ENCODE data around the gene KRTAP15-1. TPM values are rescaled to one million over a fixed set of nuclear protein-coding genes. Genes with fewer than 3 reads are reported as not detected.

KRTAP15-1 gene
- total and polyA plus RNA-seq, 2 of the 13 experiments (the other 11 are each of a cell fraction or from before 2014, with no cell fraction given), result not detected

DNA sequence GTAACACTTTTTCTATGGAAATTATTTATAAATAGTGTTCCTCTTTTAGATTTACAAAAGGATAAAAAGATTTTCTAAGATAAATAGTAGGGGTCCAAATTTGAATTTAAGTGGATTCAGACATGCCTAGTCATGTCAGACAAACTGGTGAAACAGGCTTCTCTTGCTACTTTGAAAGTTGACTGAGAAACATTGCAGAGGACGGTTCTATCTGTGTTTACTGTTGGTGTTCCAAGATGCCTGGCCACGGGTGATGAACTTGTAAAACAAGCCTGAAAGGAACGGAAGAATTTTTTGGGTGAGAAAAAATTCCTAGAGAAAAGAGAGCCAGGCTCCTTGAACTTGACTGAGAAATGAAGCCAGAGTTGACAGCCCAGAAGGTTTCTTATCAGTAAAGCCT, 37.9 kb downstream of the KRTAP15-1 start (continued):
- TF ChIP-seq, protein P1, sequence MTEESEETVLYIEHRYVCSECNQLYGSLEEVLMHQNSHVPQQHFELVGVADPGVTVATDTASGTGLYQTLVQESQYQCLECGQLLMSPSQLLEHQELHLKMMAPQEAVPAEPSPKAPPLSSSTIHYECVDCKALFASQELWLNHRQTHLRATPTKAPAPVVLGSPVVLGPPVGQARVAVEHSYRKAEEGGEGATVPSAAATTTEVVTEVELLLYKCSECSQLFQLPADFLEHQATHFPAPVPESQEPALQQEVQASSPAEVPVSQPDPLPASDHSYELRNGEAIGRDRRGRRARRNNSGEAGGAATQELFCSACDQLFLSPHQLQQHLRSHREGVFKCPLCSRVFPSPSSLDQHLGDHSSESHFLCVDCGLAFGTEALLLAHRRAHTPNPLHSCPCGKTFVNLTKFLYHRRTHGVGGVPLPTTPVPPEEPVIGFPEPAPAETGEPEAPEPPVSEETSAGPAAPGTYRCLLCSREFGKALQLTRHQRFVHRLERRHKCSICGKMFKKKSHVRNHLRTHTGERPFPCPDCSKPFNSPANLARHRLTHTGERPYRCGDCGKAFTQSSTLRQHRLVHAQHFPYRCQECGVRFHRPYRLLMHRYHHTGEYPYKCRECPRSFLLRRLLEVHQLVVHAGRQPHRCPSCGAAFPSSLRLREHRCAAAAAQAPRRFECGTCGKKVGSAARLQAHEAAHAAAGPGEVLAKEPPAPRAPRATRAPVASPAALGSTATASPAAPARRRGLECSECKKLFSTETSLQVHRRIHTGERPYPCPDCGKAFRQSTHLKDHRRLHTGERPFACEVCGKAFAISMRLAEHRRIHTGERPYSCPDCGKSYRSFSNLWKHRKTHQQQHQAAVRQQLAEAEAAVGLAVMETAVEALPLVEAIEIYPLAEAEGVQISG (CRISPR knock-in tag; IDR thresholded peaks at IDR 0.05), result no peak

DNA sequence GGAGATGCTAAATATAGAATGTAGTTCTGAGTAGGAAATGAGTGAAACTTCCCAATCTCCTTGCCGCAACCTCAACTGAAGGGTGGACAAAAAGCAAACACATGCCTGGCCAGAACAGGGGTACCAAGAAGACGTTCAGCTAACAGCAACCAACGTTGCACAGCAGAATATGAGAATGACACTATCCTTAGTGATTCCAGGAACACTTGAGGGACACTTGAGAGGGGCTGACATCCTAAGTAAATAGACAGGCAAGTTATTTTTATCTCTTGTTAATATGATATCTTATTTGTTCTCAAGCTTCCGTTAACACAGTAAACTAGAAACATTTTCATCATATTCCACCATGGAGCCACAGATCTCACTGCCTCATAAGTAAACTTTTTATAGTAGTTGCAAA, 39.2 kb downstream of the KRTAP15-1 start:
- Histone ChIP-seq H3K9ac (ENCODE audit: insufficient read depth, low read depth, low read length) (no peak overlapping the region), H4K20me1 (ENCODE audit: insufficient read depth, low read length) (no peaks in the 10 kb centered on the region), H3K27ac (ENCODE audit: extremely low read length, insufficient read depth, low read length) (no peak overlapping the region), H3K9me3 (ENCODE audit: low read length) (peaks cover 80% of the 10 kb centered on the region), H3K36me3 (replicated peaks in 1 of 2; ENCODE audit: control insufficient read depth in 1 of 2, insufficient read depth in 2 of 2, low read length in 2 of 2) (no peaks in the 10 kb centered on the region), H3K4me3 (replicated peaks in 1 of 3; ENCODE audit: insufficient read depth in 1 of 3, low read depth in 2 of 3, low read length in 3 of 3) (no peak overlapping the region), H3K27me3 (ENCODE audit: control insufficient read depth in 1 of 2, insufficient read depth in 2 of 2, low read length in 2 of 2) (no peaks in the 10 kb centered on the region), H2AFZ (ENCODE audit: low read length) (no peak overlapping the region), H3K4me2 (ENCODE audit: low read depth, low read length) (no peak overlapping the region), H3K4me1 (ENCODE audit: insufficient read depth, low read length) (no peaks in the 10 kb centered on the region), H3K79me2 (ENCODE audit: insufficient read depth, low read length) (no peaks in the 10 kb centered on the region)
- POLR2A ChIA-PET, result no interaction called here
- DNase-seq (ENCODE audit: low spot score) (no peak), ATAC-seq (no peak), FAIRE-seq (no peak)
- CTCF ChIA-PET (ENCODE audit: low intra/inter-chr PET ratio, low total read pairs), result no interaction called here
- WGBS (ENCODE audit: low lambda C conversion rate), result 22% methylated on average over 4 of the region's 4 CpGs
- intact Hi-C loops (cut with micrococcal nuclease; ENCODE audit: unreplicated experiment) (no loop called here), in situ Hi-C loops (cut with HindIII; ENCODE audit: extremely low pct_ligation_motif_present, low pct_unique_long_range_greater_than_20kb) (no loop called here)
- BruUV-seq (replicated peaks), result no TSS peak
- TF ChIP-seq FOXO1 (CRISPR knock-in tag; IDR thresholded peaks at IDR 0.05) (no peak), GPN1 (CRISPR knock-in tag; IDR thresholded peaks at IDR 0.05; ENCODE audit: borderline replicate concordance) (no peak), NFRKB (IDR thresholded peaks at IDR 0.05) (no peak), ATRX (CRISPR knock-in tag; IDR thresholded peaks at IDR 0.05; ENCODE audit: borderline replicate concordance) (no peak), ZNF329 (CRISPR knock-in tag; IDR thresholded peaks at IDR 0.05; ENCODE audit: low read depth) (no peak), BRCA1 (CRISPR knock-in tag; IDR thresholded peaks at IDR 0.05) (no peak), GFI1 (CRISPR knock-in tag; IDR thresholded peaks at IDR 0.05; ENCODE audit: borderline replicate concordance) (no peak), KLF15 (CRISPR knock-in tag; IDR thresholded peaks at IDR 0.05; ENCODE audit: borderline replicate concordance) (no peak), REXO4 (CRISPR knock-in tag; IDR thresholded peaks at IDR 0.05; ENCODE audit: borderline replicate concordance) (no peak), NFATC3 (CRISPR knock-in tag; IDR thresholded peaks at IDR 0.05) (no peak)
- TF ChIP-seq, protein P2, sequence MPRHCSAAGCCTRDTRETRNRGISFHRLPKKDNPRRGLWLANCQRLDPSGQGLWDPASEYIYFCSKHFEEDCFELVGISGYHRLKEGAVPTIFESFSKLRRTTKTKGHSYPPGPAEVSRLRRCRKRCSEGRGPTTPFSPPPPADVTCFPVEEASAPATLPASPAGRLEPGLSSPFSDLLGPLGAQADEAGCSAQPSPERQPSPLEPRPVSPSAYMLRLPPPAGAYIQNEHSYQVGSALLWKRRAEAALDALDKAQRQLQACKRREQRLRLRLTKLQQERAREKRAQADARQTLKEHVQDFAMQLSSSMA (CRISPR knock-in tag; IDR thresholded peaks at IDR 0.05), result no peak
- TF ChIP-seq, protein P3, sequence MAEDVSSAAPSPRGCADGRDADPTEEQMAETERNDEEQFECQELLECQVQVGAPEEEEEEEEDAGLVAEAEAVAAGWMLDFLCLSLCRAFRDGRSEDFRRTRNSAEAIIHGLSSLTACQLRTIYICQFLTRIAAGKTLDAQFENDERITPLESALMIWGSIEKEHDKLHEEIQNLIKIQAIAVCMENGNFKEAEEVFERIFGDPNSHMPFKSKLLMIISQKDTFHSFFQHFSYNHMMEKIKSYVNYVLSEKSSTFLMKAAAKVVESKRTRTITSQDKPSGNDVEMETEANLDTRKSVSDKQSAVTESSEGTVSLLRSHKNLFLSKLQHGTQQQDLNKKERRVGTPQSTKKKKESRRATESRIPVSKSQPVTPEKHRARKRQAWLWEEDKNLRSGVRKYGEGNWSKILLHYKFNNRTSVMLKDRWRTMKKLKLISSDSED (CRISPR knock-in tag; IDR thresholded peaks at IDR 0.05), result no peak
- TF ChIP-seq, protein P4, sequence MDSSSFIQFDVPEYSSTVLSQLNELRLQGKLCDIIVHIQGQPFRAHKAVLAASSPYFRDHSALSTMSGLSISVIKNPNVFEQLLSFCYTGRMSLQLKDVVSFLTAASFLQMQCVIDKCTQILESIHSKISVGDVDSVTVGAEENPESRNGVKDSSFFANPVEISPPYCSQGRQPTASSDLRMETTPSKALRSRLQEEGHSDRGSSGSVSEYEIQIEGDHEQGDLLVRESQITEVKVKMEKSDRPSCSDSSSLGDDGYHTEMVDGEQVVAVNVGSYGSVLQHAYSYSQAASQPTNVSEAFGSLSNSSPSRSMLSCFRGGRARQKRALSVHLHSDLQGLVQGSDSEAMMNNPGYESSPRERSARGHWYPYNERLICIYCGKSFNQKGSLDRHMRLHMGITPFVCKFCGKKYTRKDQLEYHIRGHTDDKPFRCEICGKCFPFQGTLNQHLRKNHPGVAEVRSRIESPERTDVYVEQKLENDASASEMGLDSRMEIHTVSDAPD (CRISPR knock-in tag; IDR thresholded peaks at IDR 0.05), result no peak
- TF ChIP-seq, protein P5, sequence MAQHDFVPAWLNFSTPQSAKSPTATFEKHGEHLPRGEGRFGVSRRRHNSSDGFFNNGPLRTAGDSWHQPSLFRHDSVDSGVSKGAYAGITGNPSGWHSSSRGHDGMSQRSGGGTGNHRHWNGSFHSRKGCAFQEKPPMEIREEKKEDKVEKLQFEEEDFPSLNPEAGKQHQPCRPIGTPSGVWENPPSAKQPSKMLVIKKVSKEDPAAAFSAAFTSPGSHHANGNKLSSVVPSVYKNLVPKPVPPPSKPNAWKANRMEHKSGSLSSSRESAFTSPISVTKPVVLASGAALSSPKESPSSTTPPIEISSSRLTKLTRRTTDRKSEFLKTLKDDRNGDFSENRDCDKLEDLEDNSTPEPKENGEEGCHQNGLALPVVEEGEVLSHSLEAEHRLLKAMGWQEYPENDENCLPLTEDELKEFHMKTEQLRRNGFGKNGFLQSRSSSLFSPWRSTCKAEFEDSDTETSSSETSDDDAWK (CRISPR knock-in tag; IDR thresholded peaks at IDR 0.05), result no peak
